ENCODE measurements around the gene MED13. TPM values are rescaled to one million over a fixed set of nuclear protein-coding genes. Genes with fewer than 3 reads are reported as not detected.
"Not testable (repeated sequence)": the region's sequence is repeated elsewhere in the genome, so short reads cannot be mapped to it uniquely, and the experiment has no call there.

Gene MED13
- polyA plus RNA-seq, 2 of the 4 experiments (the other 2 are of a cell fraction) = 14.1 to 64.1 TPM

DNA sequence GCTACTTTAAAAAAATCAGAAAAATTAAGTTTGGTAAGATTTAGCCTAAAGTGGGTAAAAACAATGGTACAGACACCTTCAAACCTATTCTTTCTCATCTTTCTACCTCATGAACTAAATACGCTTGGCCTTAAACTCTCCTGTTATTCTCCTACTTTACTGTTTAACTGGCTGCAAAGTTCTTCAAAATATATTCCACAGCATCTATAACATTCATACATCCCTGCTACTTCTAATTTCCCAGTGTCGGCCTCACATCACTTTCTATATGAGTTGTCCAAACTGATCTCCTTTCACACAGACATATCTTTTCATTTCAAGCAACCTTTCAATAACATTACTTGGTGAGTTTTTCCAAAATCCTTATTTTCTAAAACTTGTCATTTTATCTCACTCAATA, 64.0 kb downstream of the MED13 start:
- ChIA-PET POLR2A (no interaction called here), CTCF (interaction anchor here (0.5 to 1.7 kb wide), 4 partner anchors 9 to 234 kb away, joined by 3 to 6 read pairs (median 4); no protein-coding TSS in a partner anchor)
- Histone ChIP-seq H3K4me1 (peaks cover 13% of the 10 kb centered on the region; the same call in 2 of the 3 replicates), H3K27ac (no peak overlapping the region), H3K9me3 (no peaks in the 10 kb centered on the region), H3K4me2 (no peak overlapping the region), H3K4me3 (no peak overlapping the region)
- WGBS (ENCODE audit: missing lambda C conversion rate) = 94% methylated on average over 2 of the region's 2 CpGs
- TF ChIP-seq CHD2 (IDR thresholded peaks at IDR 0.05; ENCODE audit: low read length, partially characterized antibody) (no peak), KDM5A (IDR thresholded peaks at IDR 0.05) (no peak), JUN (IDR thresholded peaks at IDR 0.05) (no peak)
- DNase-seq (ENCODE audit: low read depth in 1 of 2, low spot score in 1 of 2) (no peak), FAIRE-seq (no peak), ATAC-seq (no peak)

DNA sequence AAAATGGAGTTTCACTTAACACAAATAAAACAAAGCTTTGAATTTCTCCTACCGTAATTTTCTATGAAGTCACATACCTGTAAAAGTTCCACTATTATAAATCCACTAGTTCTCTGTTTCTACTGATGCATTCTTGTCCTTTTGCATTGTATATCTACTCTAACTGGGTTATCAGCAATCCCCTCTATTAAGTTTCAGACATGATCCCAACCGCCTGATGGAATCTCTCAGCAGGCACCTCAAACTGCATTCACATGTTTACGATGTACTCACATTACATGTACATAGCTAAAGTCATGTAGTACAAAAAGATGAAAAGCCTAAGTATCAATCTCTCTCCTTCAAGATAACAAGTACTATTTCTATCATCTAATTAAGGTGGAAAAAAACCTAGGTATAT, 64.9 kb downstream of the MED13 start:
- CTCF ChIA-PET = interaction anchor here (0.8 to 3.3 kb wide), 4 partner anchors 10 to 109 kb away, joined by 3 to 13 read pairs (median 4); no protein-coding TSS in a partner anchor
- H3K9me3 ChIP-seq = no peaks in the 10 kb centered on the region
- H3K27ac ChIP-seq = no peak overlapping the region
- WGBS (ENCODE audit: missing lambda C conversion rate) = 94% methylated on average over 3 of the region's 3 CpGs
- ATAC-seq (no peak), FAIRE-seq (no peak), DNase-seq (ENCODE audit: low read depth in 1 of 2, low spot score in 1 of 2) (no peak)
- no peak overlapping the region for H3K4me2 ChIP-seq
- TF ChIP-seq, protein P1, sequence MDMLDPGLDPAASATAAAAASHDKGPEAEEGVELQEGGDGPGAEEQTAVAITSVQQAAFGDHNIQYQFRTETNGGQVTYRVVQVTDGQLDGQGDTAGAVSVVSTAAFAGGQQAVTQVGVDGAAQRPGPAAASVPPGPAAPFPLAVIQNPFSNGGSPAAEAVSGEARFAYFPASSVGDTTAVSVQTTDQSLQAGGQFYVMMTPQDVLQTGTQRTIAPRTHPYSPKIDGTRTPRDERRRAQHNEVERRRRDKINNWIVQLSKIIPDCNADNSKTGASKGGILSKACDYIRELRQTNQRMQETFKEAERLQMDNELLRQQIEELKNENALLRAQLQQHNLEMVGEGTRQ (IDR thresholded peaks at IDR 0.05) = no peak
- no peak for TF ChIP-seq HDAC2 (IDR thresholded peaks at IDR 0.05)
- TF ChIP-seq KDM5A (IDR thresholded peaks at IDR 0.05) = no peak
- TF ChIP-seq SMC3 (IDR thresholded peaks at IDR 0.05) = no peak
- no peak for TF ChIP-seq MYC (IDR thresholded peaks at IDR 0.05; ENCODE audit: borderline replicate concordance, low read length)
- no peak for TF ChIP-seq HOXA7 (CRISPR knock-in tag; IDR thresholded peaks at IDR 0.05)
- TF ChIP-seq PHF8 (IDR thresholded peaks at IDR 0.05; ENCODE audit: borderline replicate concordance, low read depth) = no peak
- TF ChIP-seq CBX2 (IDR thresholded peaks at IDR 0.05; ENCODE audit: borderline replicate concordance, low read depth) = no peak
- no peak for TF ChIP-seq KDM1A (IDR thresholded peaks at IDR 0.05; ENCODE audit: low read depth)
- no peak for TF ChIP-seq CEBPB (IDR thresholded peaks at IDR 0.05)
- no peak for TF ChIP-seq NPAS2 (CRISPR knock-in tag; IDR thresholded peaks at IDR 0.05; ENCODE audit: borderline replicate concordance)
- no peak for TF ChIP-seq ELK1 (IDR thresholded peaks at IDR 0.05; ENCODE audit: low read depth, low read length)
- no peak for TF ChIP-seq FOSL2 (IDR thresholded peaks at IDR 0.05)
- no peak for TF ChIP-seq FOSL2 (CRISPR knock-in tag; IDR thresholded peaks at IDR 0.05)
- POLR2A ChIA-PET = no interaction called here
- H3K4me3 ChIP-seq = no peak overlapping the region
- H3K4me1 ChIP-seq = peaks cover 13% of the 10 kb centered on the region; the same call in 2 of the 3 replicates

DNA sequence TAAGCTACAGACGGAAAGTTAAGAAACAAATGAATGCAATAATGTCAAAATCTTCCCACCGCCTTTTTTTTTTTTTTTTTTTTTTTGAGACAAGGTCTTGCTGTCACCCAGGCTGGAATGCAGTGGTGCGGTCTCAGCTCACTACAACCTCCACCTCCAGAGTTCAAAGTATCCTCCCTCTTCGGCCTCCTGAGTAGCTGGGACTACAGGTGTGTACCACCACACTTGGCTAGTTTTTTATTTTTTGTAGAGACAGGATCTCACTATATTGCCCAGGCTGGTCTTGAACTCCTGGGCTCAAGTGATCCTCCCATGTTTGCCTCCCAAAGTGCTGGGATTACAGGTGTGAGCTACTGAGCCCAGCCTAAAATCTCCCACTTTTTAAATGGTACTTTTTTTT, 66.5 kb downstream of the MED13 start:
- 93% methylated on average over 4 of the region's 4 CpGs for WGBS (ENCODE audit: missing lambda C conversion rate)
- CTCF ChIA-PET = interaction anchor here (0.6 to 3.3 kb wide), 5 partner anchors 32 to 167 kb away, joined by 3 to 13 read pairs (median 3); no protein-coding TSS in a partner anchor
- H3K4me1 ChIP-seq = peaks cover 13% of the 10 kb centered on the region; the same call in 2 of the 3 replicates
- ATAC-seq; POLR2A ChIA-PET; H3K9me3 ChIP-seq; DNase-seq (ENCODE audit: low read depth in 1 of 2, low spot score in 1 of 2); H3K4me3 ChIP-seq; H3K4me2 ChIP-seq; H3K27ac ChIP-seq; FAIRE-seq: not testable (repeated sequence)

GRCh38 chr17:61997664-61998063, 67.4 kb downstream of the MED13 start:
- no peak overlapping the region for H3K4me2 ChIP-seq
- CTCF ChIA-PET = interaction anchor here (0.8 to 3.3 kb wide), 4 partner anchors 33 to 168 kb away, joined by 3 to 13 read pairs (median 4); no protein-coding TSS in a partner anchor
- no peak overlapping the region for H3K4me3 ChIP-seq
- FAIRE-seq (peak; percentile 88), DNase-seq (ENCODE audit: low read depth in 1 of 2, low spot score in 1 of 2) (no peak), ATAC-seq (peak in 1 of 2 experiments; percentile 43; a peak in 2 of 6 replicates)
- H3K4me1 ChIP-seq = peaks cover 13% of the 10 kb centered on the region; the same call in 2 of the 3 replicates
- POLR2A ChIA-PET = no interaction called here
- no peaks in the 10 kb centered on the region for H3K9me3 ChIP-seq
- WGBS (ENCODE audit: missing lambda C conversion rate) = 38% methylated on average over 2 of the region's 2 CpGs
- H3K27ac ChIP-seq = no peak overlapping the region
- TF ChIP-seq FOSB (CRISPR knock-in tag; IDR thresholded peaks at IDR 0.05) = no peak
- no peak for TF ChIP-seq RNF2 (IDR thresholded peaks at IDR 0.05; ENCODE audit: borderline replicate concordance, low read depth)
- TF ChIP-seq, protein P2, sequence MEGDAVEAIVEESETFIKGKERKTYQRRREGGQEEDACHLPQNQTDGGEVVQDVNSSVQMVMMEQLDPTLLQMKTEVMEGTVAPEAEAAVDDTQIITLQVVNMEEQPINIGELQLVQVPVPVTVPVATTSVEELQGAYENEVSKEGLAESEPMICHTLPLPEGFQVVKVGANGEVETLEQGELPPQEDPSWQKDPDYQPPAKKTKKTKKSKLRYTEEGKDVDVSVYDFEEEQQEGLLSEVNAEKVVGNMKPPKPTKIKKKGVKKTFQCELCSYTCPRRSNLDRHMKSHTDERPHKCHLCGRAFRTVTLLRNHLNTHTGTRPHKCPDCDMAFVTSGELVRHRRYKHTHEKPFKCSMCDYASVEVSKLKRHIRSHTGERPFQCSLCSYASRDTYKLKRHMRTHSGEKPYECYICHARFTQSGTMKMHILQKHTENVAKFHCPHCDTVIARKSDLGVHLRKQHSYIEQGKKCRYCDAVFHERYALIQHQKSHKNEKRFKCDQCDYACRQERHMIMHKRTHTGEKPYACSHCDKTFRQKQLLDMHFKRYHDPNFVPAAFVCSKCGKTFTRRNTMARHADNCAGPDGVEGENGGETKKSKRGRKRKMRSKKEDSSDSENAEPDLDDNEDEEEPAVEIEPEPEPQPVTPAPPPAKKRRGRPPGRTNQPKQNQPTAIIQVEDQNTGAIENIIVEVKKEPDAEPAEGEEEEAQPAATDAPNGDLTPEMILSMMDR (IDR thresholded peaks at IDR 0.05) = no peak
- TF ChIP-seq PBX3 (IDR thresholded peaks at IDR 0.05) = no peak
- TF ChIP-seq ZNF302 (CRISPR knock-in tag; IDR thresholded peaks at IDR 0.05) = no peak
- TF ChIP-seq E2F6 (IDR thresholded peaks at IDR 0.05; ENCODE audit: borderline replicate concordance, low read depth) = no peak
- TF ChIP-seq ZC3H11A (IDR thresholded peaks at IDR 0.05) = no peak
- TF ChIP-seq CBX2 (IDR thresholded peaks at IDR 0.05; ENCODE audit: borderline replicate concordance, low read depth) = no peak
- no peak for TF ChIP-seq HOXB13 (CRISPR knock-in tag; IDR thresholded peaks at IDR 0.05; ENCODE audit: low read depth)
- TF ChIP-seq MYC (IDR thresholded peaks at IDR 0.05; ENCODE audit: borderline replicate concordance, low read length) = no peak
- no peak for TF ChIP-seq FOSL2 (IDR thresholded peaks at IDR 0.05)
- no peak for TF ChIP-seq FOSL2 (CRISPR knock-in tag; IDR thresholded peaks at IDR 0.05)
- TF ChIP-seq, protein P1 (IDR thresholded peaks at IDR 0.05) = no peak

Data from A549 (cell line).